ENCODE results near the gene BHLHA9.
"Not testable (repeated sequence)": the region's sequence is repeated elsewhere in the genome, so short reads cannot be mapped to it uniquely, and the experiment has no call there.

The BHLHA9 gene

DNA sequence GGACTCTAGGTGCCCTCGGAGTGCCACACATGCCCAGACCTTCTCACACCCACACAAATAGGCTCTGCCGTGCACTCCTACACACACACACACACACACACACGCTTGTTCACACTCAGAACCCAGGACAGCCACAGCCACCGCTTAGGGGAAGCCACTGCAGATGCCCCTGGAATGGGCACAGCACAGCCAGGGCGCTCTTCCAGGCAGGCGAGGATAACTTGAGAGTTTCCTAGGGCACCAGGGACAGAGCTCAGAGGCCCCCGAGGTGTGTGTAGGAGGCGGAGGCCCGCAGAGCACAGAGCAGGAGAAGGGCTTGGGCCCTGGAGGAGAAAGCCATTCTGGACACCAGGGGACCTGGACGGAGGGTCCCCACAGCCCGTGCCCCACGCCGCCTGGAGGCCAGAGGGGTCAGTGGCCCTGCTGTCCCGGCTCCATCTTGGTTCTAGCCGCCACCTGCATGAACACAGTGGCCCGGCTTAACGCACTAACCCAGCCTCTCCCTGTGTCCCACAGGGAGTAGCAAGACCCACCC, 30.2 kb downstream of the BHLHA9 start:
- no peak for DNase-seq (ENCODE audit: low read depth, low spot score)

DNA sequence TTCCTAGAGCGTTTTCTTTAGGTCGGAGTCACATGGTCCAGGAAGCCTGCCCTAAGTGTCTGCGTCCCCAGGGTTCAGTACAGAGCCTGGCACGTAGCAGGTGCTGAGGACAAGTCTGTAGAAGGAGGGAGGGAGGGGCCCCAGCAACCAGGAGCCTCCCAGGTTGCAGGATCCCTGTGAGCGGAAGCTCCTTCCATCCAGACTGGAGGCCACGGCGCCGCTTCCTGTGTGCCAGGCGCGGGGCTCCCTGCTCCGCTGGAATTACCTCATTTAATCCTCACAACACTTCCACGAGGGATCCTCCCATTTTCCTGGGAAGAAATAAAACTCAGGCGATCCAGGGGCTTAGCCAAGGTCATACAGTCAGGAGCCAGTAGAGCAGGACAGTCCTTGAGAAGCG, 31.3 kb downstream of the BHLHA9 start:
- no peak for DNase-seq (ENCODE audit: low read depth, low spot score)

GRCh38 chr17:1302761-1303160, 32.5 kb downstream of the BHLHA9 start:
- DNase-seq (ENCODE audit: low read depth, low spot score): no peak

- DNase-seq (ENCODE audit: low read depth, low spot score): no peak
Measured at GRCh38 chr17:1304522-1304921, 34.3 kb downstream of the BHLHA9 start.

- no peak for DNase-seq (ENCODE audit: low read depth, low spot score)
Measured at GRCh38 chr17:1304962-1305563, 34.8 kb downstream of the BHLHA9 start.

DNA sequence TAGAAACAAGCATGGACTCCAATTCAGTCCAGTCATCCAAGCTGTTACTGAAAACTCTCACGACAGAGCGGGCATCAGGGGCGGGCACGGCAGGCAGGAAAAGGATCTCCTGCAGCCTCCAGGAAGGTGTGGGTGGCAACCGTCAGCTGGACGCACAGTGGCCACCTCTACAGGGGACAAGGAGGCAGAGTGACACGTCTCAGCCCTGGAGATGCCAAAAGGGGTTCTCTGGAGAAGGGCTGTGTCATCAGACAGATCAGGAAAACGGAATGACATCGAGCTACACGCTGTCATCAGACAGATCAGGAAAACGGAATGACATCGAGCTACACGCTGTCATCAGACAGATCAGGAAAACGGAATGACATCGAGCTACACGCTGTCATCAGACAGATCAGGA, 37.6 kb downstream of the BHLHA9 start:
- DNase-seq (ENCODE audit: low read depth, low spot score): not testable (repeated sequence)

- no peak for DNase-seq (ENCODE audit: low read depth, low spot score)
Measured at GRCh38 chr17:1312261-1312870, 42.1 kb downstream of the BHLHA9 start.

DNA sequence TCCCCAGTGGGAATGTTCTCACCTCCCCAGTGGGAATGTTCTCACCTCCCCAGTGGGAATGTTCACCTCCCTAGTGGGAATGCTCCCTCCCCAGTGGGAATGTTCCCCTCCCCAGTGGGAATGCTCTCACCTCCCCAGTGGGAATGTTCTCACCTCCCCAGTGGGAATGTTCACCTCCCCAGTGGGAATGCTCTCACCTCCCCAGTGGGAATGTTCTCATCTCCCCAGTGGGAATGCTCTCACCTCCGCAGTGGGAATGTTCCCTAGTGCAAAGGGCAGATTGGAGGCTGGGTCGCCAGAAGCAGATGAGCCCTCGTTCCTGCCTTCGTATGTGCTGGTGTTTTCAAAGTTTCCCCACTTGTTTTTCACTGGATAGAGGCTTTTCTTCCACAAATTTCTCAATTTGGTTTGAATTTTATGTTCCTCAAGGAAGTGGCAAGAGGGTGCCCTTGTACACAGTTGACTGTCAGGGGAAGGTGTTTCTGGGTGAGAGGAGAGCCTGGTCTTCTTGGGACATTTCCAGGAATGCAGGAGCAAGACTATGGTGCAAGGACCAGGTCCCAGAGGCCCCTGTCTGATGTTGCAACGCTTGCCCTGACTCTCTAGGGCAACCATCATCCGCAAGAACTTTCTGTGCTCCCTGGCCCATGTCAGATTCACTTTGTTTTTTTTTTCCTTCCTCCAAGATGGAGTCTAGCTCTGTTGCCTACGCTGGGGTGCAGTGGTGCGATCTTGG, 43.2 kb downstream of the BHLHA9 start:
- DNase-seq (ENCODE audit: low read depth, low spot score): no peak

DNA sequence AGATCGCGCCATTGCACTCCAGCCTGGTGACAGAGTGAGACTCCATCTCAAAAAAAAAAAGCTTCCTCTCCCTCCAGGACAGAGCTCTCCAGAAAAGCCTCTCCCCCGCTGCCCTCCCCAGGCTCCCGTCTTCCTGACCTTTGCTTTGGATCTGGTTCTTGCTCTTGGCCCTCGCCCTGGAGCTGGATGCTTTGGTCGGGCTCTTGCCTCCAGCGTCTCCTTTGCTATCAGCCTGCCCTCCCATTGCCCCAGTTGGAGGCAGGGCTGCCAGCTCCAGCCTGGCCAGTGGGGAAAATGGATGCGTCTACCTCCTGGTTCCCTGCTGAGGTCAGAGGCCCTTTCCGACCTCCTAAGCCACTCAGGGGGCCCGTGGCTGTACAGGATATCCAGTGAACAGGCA, 45.2 kb downstream of the BHLHA9 start:
- no peak for DNase-seq (ENCODE audit: low read depth, low spot score)

DNA sequence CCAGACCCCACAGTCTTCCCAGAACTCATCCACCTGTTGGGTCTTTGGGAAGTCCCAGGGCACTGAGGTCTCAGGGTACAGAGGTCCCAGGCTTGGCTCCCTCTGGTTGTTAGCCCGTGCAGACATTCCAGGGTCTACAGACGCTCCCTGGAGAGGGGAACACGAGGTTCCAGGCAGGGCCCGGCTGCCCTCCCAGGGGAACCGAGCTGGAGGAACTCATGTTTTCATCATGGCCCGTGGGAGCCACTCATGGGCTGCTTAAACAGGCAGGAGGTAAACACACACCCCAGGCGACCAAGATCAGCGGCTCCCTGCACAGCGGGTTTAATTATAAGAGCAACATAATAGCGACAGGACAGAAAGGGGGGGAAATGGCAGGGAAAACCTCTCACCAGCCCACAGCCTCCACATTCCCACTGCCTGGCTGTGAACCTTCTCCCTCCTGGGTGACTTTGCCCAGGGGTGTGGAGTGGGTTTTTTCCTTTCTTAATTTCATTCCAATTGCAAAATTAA, 45.7 kb downstream of the BHLHA9 start:
- no peak for DNase-seq (ENCODE audit: low read depth, low spot score)
